ENCODE measurements around the gene ITCH.

DNA sequence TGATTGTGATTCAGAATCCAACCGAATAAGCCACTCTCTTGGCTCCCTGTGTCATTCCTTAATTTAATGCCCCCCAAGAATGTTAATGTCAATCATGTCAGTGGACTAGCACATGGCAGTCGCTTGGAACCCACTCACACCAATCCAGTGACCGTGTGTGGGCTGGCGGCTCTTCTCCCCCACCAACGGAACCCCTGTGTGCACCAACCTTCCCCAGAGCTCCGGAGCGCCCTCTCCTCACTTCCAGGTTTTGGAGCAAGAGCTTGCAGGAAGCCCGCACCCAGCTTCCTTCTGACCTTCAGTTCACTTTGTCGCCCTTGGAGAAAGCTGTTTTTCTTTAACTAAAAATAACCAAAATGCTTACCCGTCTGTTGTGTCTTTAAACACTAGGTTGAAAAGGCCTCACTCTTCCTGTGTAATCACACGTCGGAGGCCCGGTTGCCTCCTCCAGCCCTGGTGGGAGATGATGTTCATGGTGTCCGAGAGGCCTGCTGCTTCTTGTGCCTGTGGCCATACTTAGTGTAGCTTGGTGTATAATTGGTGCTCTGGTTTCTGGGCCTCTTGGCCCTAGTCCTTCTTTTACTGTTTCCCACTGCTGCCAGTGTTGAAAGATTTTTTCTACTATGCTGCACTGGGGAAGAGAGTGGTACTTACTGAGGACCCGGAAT is 177.7 kb downstream of the ITCH start:
- TF ChIP-seq, protein P1, sequence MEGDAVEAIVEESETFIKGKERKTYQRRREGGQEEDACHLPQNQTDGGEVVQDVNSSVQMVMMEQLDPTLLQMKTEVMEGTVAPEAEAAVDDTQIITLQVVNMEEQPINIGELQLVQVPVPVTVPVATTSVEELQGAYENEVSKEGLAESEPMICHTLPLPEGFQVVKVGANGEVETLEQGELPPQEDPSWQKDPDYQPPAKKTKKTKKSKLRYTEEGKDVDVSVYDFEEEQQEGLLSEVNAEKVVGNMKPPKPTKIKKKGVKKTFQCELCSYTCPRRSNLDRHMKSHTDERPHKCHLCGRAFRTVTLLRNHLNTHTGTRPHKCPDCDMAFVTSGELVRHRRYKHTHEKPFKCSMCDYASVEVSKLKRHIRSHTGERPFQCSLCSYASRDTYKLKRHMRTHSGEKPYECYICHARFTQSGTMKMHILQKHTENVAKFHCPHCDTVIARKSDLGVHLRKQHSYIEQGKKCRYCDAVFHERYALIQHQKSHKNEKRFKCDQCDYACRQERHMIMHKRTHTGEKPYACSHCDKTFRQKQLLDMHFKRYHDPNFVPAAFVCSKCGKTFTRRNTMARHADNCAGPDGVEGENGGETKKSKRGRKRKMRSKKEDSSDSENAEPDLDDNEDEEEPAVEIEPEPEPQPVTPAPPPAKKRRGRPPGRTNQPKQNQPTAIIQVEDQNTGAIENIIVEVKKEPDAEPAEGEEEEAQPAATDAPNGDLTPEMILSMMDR (conservative IDR thresholded peaks at IDR 0.05): no peak
- no peak for TF ChIP-seq ZFX (IDR thresholded peaks at IDR 0.05)
